Measurements from ENCODE around the gene PHF14.

Gene PHF14

DNA sequence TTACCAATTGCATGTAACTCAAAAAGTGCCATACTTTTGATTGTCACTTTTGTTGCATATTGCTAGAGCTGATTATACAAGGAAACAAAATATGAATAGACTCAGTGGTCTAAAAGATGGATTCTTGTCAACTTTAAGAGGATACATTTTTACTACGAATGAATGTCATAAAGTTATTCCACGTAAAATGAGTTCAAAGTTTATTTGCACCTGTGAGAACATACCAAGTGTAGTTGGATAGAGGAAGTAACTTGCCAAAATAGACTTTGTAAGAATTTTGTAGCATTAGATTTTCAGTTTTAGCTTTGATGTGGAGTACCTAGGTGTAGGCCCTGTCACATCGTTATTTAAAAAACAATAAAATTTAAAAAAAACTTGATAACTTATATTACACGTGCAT lies 106.2 kb downstream of the PHF14 start:
- in situ Hi-C loops (cut with MboI; ENCODE audit: low pct_unique_long_range_greater_than_20kb, low sequenced_read_pairs, unreplicated experiment) = no loop called here
- DNase-seq (ENCODE audit: low spot score) = no peak
- TF ChIP-seq, protein P1, sequence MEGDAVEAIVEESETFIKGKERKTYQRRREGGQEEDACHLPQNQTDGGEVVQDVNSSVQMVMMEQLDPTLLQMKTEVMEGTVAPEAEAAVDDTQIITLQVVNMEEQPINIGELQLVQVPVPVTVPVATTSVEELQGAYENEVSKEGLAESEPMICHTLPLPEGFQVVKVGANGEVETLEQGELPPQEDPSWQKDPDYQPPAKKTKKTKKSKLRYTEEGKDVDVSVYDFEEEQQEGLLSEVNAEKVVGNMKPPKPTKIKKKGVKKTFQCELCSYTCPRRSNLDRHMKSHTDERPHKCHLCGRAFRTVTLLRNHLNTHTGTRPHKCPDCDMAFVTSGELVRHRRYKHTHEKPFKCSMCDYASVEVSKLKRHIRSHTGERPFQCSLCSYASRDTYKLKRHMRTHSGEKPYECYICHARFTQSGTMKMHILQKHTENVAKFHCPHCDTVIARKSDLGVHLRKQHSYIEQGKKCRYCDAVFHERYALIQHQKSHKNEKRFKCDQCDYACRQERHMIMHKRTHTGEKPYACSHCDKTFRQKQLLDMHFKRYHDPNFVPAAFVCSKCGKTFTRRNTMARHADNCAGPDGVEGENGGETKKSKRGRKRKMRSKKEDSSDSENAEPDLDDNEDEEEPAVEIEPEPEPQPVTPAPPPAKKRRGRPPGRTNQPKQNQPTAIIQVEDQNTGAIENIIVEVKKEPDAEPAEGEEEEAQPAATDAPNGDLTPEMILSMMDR (IDR thresholded peaks at IDR 0.05; ENCODE audit: extremely low read depth, insufficient read depth, missing control alignments) = no peak

DNA sequence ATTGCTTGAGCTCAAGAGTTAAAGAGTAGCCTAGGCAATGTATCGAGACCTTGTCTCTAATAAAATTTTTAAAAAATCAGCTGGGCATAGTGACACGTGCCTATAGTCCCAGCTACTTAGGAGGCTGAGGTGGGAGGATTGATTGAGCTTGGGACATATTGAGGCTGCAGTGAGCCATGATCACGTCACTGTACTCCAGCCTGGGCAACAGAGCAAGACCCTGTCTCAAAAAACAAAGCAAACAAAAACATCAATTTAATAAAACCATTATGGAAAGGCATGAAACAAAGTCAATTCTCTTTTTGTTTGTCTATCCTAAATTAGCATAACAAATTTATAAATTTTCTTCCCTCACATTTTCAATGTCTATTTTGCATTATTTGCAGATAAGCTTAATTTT lies 108.4 kb downstream of the PHF14 start:
- TF ChIP-seq, protein P1 (IDR thresholded peaks at IDR 0.05; ENCODE audit: extremely low read depth, insufficient read depth, missing control alignments) = no peak
- no peak for DNase-seq (ENCODE audit: low spot score)
- in situ Hi-C loops (cut with MboI; ENCODE audit: low pct_unique_long_range_greater_than_20kb, low sequenced_read_pairs, unreplicated experiment) = no loop called here

DNA sequence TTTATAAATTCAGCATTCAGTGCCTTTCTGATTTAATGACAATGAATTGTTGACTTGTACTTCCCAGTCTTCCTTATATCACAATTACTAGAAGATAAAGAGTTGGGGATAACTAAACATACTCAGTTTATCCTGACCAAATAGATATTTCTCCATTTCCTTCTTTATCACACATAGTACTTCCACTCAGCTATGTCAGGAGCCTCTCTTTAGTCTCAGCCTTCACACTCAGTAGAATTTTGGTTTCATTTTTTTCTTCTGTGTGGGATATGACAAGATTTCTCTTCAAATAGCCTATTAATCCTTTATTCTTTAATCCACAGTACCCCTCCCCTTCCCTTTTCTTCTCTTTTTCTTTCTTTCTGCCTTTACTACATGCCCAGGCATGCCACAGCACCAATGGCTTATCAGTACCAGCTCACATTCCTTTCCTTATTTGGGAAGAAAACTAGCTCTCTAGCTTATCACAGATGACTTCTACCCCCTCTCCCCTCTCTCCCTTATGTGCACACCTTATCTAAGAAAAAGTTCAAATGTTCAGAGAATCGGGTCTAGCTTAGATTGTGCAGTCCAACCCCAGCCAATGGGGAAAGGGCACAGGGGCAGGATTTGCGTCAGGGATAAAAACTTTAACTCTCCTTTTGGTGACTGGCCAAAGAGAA lies 109.0 kb downstream of the PHF14 start:
- TF ChIP-seq, protein P1 (IDR thresholded peaks at IDR 0.05; ENCODE audit: extremely low read depth, insufficient read depth, missing control alignments) = no peak
- in situ Hi-C loops (cut with MboI; ENCODE audit: low pct_unique_long_range_greater_than_20kb, low sequenced_read_pairs, unreplicated experiment) = no loop called here
- no peak for DNase-seq (ENCODE audit: low spot score)

DNA sequence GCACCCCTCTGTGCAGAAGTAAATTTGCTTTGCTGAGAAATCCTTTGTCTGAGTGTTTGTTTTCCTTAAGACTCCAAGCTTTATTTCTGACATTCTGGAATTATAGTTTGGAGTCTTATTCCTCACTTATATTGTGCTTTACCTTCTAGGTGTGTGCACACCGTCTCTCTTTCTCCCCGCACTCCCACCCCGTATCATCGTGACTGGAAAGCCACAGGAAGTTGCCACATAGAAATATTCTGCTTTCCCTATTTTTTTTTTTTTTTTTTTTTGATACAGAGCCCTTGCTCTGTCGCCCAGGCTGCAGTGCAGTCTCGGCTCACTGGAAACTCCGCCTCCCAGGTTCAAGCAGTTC lies 109.5 kb downstream of the PHF14 start:
- no peak for DNase-seq (ENCODE audit: low spot score)
- in situ Hi-C loops (cut with MboI; ENCODE audit: low pct_unique_long_range_greater_than_20kb, low sequenced_read_pairs, unreplicated experiment) = no loop called here
- TF ChIP-seq, protein P1 (IDR thresholded peaks at IDR 0.05; ENCODE audit: extremely low read depth, insufficient read depth, missing control alignments) = no peak

DNA sequence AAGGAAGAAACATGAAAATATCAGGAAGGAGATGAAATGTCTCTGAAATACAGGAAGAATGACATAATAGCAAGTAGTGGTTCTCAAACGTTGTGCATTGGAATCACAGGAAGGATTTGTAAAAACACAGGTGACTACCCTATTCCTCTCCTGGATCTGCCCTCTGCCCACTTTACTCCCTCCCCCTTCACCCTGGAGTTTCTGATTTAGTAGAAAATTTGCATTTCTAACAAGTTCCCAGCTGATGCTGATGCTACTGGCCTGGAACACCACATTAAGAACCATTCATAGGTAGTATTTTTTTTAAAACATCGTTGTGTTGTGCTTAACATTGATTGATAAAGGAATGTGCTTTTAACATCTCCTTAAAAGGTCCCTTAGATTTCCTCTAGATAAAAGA lies 130.9 kb downstream of the PHF14 start:
- TF ChIP-seq, protein P1 (IDR thresholded peaks at IDR 0.05; ENCODE audit: extremely low read depth, insufficient read depth, missing control alignments) = no peak
- DNase-seq (ENCODE audit: low spot score) = no peak
- in situ Hi-C loops (cut with MboI; ENCODE audit: low pct_unique_long_range_greater_than_20kb, low sequenced_read_pairs, unreplicated experiment) = no loop called here

DNA sequence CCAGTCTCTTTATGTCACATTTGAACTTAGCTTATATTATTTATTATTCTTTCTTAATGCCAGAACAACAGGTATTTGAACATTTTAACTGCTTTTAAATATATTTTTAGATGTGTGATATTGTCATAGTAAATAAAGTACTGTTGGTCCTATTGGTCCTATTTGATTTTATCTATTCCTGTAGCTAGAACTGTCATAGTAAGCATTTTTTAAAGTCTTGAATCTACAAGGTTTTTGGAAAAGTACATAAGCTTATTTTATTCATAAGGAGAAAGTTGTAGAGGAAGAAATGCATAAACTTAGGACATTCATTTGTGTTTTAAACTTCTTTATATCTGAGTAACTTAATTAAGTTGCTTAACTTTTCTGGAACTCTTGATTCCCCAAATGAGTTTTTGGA lies 136.0 kb downstream of the PHF14 start:
- in situ Hi-C loops (cut with MboI; ENCODE audit: low pct_unique_long_range_greater_than_20kb, low sequenced_read_pairs, unreplicated experiment) = no loop called here
- TF ChIP-seq, protein P1 (IDR thresholded peaks at IDR 0.05; ENCODE audit: extremely low read depth, insufficient read depth, missing control alignments) = no peak
- DNase-seq (ENCODE audit: low spot score) = no peak
